Measurements from ENCODE around the gene FAM111B.

GRCh38 chr11:59142530-59143507 lies 35.8 kb downstream of the FAM111B start, which contains the start of gene FAM111A:
- TF ChIP-seq, protein P1, sequence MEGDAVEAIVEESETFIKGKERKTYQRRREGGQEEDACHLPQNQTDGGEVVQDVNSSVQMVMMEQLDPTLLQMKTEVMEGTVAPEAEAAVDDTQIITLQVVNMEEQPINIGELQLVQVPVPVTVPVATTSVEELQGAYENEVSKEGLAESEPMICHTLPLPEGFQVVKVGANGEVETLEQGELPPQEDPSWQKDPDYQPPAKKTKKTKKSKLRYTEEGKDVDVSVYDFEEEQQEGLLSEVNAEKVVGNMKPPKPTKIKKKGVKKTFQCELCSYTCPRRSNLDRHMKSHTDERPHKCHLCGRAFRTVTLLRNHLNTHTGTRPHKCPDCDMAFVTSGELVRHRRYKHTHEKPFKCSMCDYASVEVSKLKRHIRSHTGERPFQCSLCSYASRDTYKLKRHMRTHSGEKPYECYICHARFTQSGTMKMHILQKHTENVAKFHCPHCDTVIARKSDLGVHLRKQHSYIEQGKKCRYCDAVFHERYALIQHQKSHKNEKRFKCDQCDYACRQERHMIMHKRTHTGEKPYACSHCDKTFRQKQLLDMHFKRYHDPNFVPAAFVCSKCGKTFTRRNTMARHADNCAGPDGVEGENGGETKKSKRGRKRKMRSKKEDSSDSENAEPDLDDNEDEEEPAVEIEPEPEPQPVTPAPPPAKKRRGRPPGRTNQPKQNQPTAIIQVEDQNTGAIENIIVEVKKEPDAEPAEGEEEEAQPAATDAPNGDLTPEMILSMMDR (IDR thresholded peaks at IDR 0.05), result peak in 1 of 4 experiments; percentile 28
- no peak for TF ChIP-seq POLR2A (IDR thresholded peaks at IDR 0.05)
